B cell (primary cell): ENCODE measurements around the gene EBP. TPM values are rescaled to one million over a fixed set of nuclear protein-coding genes. Genes with fewer than 3 reads are reported as not detected.

Experiments
- ATAC-seq: fragments of 200-7000 bp; cut with Tn5 transposase; one replicate; pipeline ENCODE4 v1.10.0; 2021; ENCODE audit warnings: low read depth, mild to moderate bottlenecking, moderate number of reproducible peaks, moderate library complexity
- CTCF ChIA-PET: fragments of 350-600 bp; sonication (Branson Sonifier 250); formaldehyde crosslinking; loops from one replicate; lab custom pipeline; 2021; ENCODE audit warnings: antibody characterized with exemption, inconsistent platforms; lab: Charles Lee
- POLR2A ChIA-PET: fragments of 350-600 bp; sonication (Branson Sonifier 250); formaldehyde crosslinking; loops from one replicate; lab custom pipeline; 2021; ENCODE audit warnings: antibody characterized with exemption; lab: Charles Lee
- DNase-seq: peaks from one replicate; pipeline ENCODE4 v3.0.0; 2013
- H2AFZ ChIP-seq: 2 replicates; pipeline ENCODE4 v1.6.1; 2012; ENCODE audit warnings: mild to moderate bottlenecking, low read depth, low read length; ENCODE audit not compliant: insufficient read depth, poor library complexity, severe bottlenecking
- H3K27ac ChIP-seq, 2 donors: 1 replicate in 1 of 2; 2 replicates in 1 of 2; pipeline ENCODE4 v1.5.1; 2012 to 2013; ENCODE audit warnings: low read length in 2 of 2, mild to moderate bottlenecking in 2 of 2, moderate library complexity in 1 of 2
- H3K27me3 ChIP-seq, 4 experiments: fragments of 200-600 bp in 1 of 4; sonication (generic) in 1 of 4; replicated peaks in 1 of 4; 1 replicate in 2 of 4; 2 replicates in 2 of 4; pipeline versions ENCODE4 v1.6.1 to v1.7.0; 2013 to 2016; ENCODE audit warnings: low read length in 3 of 4, mild to moderate bottlenecking in 2 of 4, mixed read lengths in 1 of 4, moderate library complexity in 1 of 4; ENCODE audit not compliant: insufficient read depth in 4 of 4, control insufficient read depth in 3 of 4; ENCODE audit errors: control extremely low read depth in 1 of 4
- H3K36me3 ChIP-seq, 2 experiments: replicated peaks in 1 of 2; 1 replicate in 1 of 2; 2 replicates in 1 of 2; pipeline versions ENCODE4 v1.6.1 to v1.7.1; 2013; ENCODE audit warnings: low read length in 1 of 2; ENCODE audit not compliant: insufficient read depth in 2 of 2, control insufficient read depth in 1 of 2; ENCODE audit errors: control extremely low read depth in 1 of 2, extremely low read depth in 1 of 2
- H3K4me1 ChIP-seq, 2 donors: fragments of 200-600 bp in 1 of 2; sonication (generic) in 1 of 2; 1 replicate in 1 of 2; 2 replicates in 1 of 2; pipeline versions ENCODE4 v1.5.1 to v1.6.1; 2013 to 2017; ENCODE audit warnings: low read length in 2 of 2; ENCODE audit not compliant: control insufficient read depth in 2 of 2, insufficient read depth in 2 of 2
- H3K4me2 ChIP-seq: replicated peaks from 2 replicates; pipeline ENCODE3; 2012; ENCODE audit warnings: mild to moderate bottlenecking, low read depth, low read length; ENCODE audit not compliant: poor library complexity, severe bottlenecking
- H3K4me3 ChIP-seq, 5 experiments: fragments of 200-600 bp in 1 of 5; sonication (generic) in 1 of 5; 1 replicate in 3 of 5; 2 replicates in 2 of 5; pipeline versions ENCODE4 v1.5.1 to v1.7.0; 2011 to 2016; ENCODE audit warnings: low read length in 4 of 5, mild to moderate bottlenecking in 4 of 5, low read depth in 2 of 5, control low read depth in 1 of 5, moderate library complexity in 1 of 5; ENCODE audit not compliant: insufficient read depth in 1 of 5; ENCODE audit errors: control extremely low read depth in 1 of 5, extremely low read depth in 1 of 5
- H3K79me2 ChIP-seq: fragments of 200-600 bp; sonication (generic); one replicate; pipeline ENCODE4 v1.6.0; 2016; ENCODE audit warnings: low read length; ENCODE audit not compliant: control insufficient read depth, insufficient read depth
- H3K9ac ChIP-seq: fragments of 200-600 bp; sonication (generic); 2 replicates; pipeline ENCODE4 v1.6.1; 2017; ENCODE audit warnings: mild to moderate bottlenecking, low read length, moderate library complexity
- H3K9me3 ChIP-seq, 3 donors: one replicate each; pipeline versions ENCODE4 v1.6.1 to v1.7.1; 2013; ENCODE audit warnings: low read length in 2 of 3; ENCODE audit not compliant: control insufficient read depth in 2 of 3, insufficient read depth in 1 of 3; ENCODE audit errors: control extremely low read depth in 1 of 3
- H4K20me1 ChIP-seq: 2 replicates; pipeline ENCODE4 v1.6.0; 2012; ENCODE audit warnings: mild to moderate bottlenecking, low read length; ENCODE audit not compliant: insufficient read depth, control insufficient read depth, poor library complexity, severe bottlenecking
- H3K27ac Mint-ChIP-seq: one replicate; pipeline ENCODE4 v1.8.0; 2021; ENCODE audit warnings: mixed read lengths
- H3K27me3 Mint-ChIP-seq: one replicate; pipeline ENCODE4 v1.8.0; 2021; ENCODE audit warnings: mixed read lengths
- H3K4me1 Mint-ChIP-seq: one replicate; pipeline ENCODE4 v1.8.0; 2021; ENCODE audit warnings: mixed read lengths
- H3K4me3 Mint-ChIP-seq: one replicate; pipeline ENCODE4 v1.8.0; 2021; ENCODE audit warnings: mixed read lengths
- H3K9me3 Mint-ChIP-seq: one replicate; pipeline ENCODE4 v1.8.0; 2022; ENCODE audit warnings: mixed read lengths; ENCODE audit not compliant: insufficient read depth
- EZH2 ChIP-seq: IDR thresholded peaks from 2 replicates; pipeline ENCODE4 v1.6.1; 2012; ENCODE audit warnings: borderline replicate concordance, low read depth, mild to moderate bottlenecking, moderate library complexity, low read length; ENCODE audit not compliant: insufficient read depth, poor library complexity, severe bottlenecking
- WGBS: methylation state at CpG from one replicate; pipeline ENCODE4 v1.1.5; 2013; ENCODE audit warnings: missing lambda C conversion rate; ENCODE audit not compliant: insufficient coverage; 5-methylcytosine and 5-hydroxymethylcytosine counted together
- intact Hi-C: fragments of 100-400 bp; cut with micrococcal nuclease; formaldehyde crosslinking; loops from one replicate; pipeline ENCODE4 v1.10.0; 2022
- polyA plus RNA-seq: library from polyadenylated mRNA; depleted of rRNA; stranded (reverse); fragments of >200 nt; gene quantifications from 2 replicates; pipeline ENCODE4 v1.2.3, GENCODE V29; 2012
- total RNA-seq, 2 donors: library from RNA; stranded (reverse); fragments of 120-200 nt in 1 of 2; gene quantifications; 1 replicate in 1 of 2; 2 replicates in 1 of 2; pipeline versions ENCODE4 v1.2.3 to v1.2.4, GENCODE V29; 2013 to 2022
- TF ChIP-seq, protein P1 (sequence below): fragments of 200-600 bp; IDR thresholded peaks from one replicate; pipeline ENCODE4 v1.8.0; 2022; ENCODE audit warnings: antibody characterized with exemption, mild to moderate bottlenecking

The EBP gene
- total and polyA plus RNA-seq, 2 donors (not counting 1 experiment from before 2014, with no cell fraction given), result 27.9 to 60.8 TPM

DNA sequence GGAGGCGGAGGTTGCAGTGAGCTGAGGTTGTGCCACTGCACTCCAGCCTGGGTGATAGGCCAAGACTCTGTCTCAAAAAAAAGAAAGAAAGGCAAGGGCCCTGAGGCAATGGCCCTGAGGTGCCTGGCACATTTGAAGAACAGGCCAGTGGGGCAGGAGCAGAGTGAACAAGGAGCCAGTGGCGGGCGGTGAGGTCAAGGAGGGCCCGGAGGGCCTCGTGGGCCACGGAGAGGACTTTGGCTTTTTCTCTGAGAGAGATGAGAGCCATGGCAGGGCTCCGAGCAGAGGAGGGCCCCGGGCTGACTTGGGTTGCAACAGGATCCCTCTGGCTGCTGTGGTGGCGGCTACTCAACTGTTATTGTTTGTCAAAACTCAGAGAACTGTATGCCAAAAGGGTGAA, 32.3 kb upstream of the EBP start:
- 92% methylated on average over 5 of the region's 9 CpGs for WGBS
- TF ChIP-seq, protein P1, sequence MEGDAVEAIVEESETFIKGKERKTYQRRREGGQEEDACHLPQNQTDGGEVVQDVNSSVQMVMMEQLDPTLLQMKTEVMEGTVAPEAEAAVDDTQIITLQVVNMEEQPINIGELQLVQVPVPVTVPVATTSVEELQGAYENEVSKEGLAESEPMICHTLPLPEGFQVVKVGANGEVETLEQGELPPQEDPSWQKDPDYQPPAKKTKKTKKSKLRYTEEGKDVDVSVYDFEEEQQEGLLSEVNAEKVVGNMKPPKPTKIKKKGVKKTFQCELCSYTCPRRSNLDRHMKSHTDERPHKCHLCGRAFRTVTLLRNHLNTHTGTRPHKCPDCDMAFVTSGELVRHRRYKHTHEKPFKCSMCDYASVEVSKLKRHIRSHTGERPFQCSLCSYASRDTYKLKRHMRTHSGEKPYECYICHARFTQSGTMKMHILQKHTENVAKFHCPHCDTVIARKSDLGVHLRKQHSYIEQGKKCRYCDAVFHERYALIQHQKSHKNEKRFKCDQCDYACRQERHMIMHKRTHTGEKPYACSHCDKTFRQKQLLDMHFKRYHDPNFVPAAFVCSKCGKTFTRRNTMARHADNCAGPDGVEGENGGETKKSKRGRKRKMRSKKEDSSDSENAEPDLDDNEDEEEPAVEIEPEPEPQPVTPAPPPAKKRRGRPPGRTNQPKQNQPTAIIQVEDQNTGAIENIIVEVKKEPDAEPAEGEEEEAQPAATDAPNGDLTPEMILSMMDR, result no peak
- no peak for TF ChIP-seq EZH2
- Mint-ChIP-seq H3K4me1 (no peaks in the 10 kb centered on the region), H3K9me3 (no peaks in the 10 kb centered on the region), H3K4me3 (no peak overlapping the region), H3K27me3 (no peaks in the 10 kb centered on the region), H3K27ac (no peak overlapping the region)
- Histone ChIP-seq H3K79me2 (no peaks in the 10 kb centered on the region), H2AFZ (no peak overlapping the region), H3K27me3 (peaks cover 0 to 2% (median 0%) of the 10 kb centered on the region in 4 experiments), H3K4me2 (no peak overlapping the region), H3K9ac (no peak overlapping the region), H3K4me1 (no peaks in the 10 kb centered on the region), H3K27ac (no peak overlapping the region), H3K4me3 (no peak overlapping the region), H4K20me1 (no peaks in the 10 kb centered on the region), H3K36me3 (no peaks in the 10 kb centered on the region), H3K9me3 (no peaks in the 10 kb centered on the region)
- POLR2A ChIA-PET, result no interaction called here
- ATAC-seq, result no peak
- intact Hi-C loops, result no loop called here
- no peak for DNase-seq
- CTCF ChIA-PET, result no interaction called here

DNA sequence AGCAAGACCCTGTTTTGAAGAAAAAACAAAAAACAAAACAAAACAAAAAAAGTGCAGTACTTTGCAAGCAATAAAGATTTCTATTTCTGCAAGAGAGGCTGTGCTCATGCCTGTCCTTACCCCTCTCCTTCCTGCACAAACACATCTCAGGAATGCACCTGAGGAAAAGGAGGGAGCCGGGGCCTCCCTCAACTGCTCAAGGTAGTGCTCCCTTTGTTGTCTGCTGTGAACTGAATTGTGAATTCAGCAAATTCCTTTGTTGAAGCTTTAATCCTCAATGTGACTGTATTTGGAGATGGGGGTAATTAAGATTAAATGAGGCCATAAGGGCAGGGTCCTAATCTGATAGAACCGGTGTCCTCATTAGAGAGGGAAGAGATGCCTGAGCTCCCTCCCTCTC, 31.7 kb upstream of the EBP start:
- Mint-ChIP-seq H3K27me3 (no peaks in the 10 kb centered on the region), H3K4me3 (no peak overlapping the region), H3K27ac (no peak overlapping the region), H3K9me3 (no peaks in the 10 kb centered on the region), H3K4me1 (no peaks in the 10 kb centered on the region)
- WGBS, result 80% methylated on average over 1 of the region's 2 CpGs
- POLR2A ChIA-PET, result no interaction called here
- H3K4me1 ChIP-seq, result no peaks in the 10 kb centered on the region
- ATAC-seq (no peak), DNase-seq (no peak)
- no peak overlapping the region for H3K27ac ChIP-seq
- H3K79me2 ChIP-seq, result no peaks in the 10 kb centered on the region
- H4K20me1 ChIP-seq, result no peaks in the 10 kb centered on the region
- CTCF ChIA-PET, result no interaction called here
- no peaks in the 10 kb centered on the region for H3K36me3 ChIP-seq
- peaks cover 0 to 2% (median 0%) of the 10 kb centered on the region in 4 experiments for H3K27me3 ChIP-seq
- H2AFZ ChIP-seq, result no peak overlapping the region
- H3K4me2 ChIP-seq, result no peak overlapping the region
- H3K9ac ChIP-seq, result no peak overlapping the region
- no peaks in the 10 kb centered on the region for H3K9me3 ChIP-seq
- H3K4me3 ChIP-seq, result no peak overlapping the region
- TF ChIP-seq, protein P1, result no peak
- TF ChIP-seq EZH2, result no peak
- intact Hi-C loops, result no loop called here
